ENCODE results near the gene MAMDC4.

GRCh38 chr9:136815422-136815782 lies 36.7 kb upstream of the MAMDC4 start:
- TF ChIP-seq CTCF (IDR thresholded peaks at IDR 0.05; ENCODE audit: low read length) (no peak), EZH2 (optimal IDR thresholded peaks at IDR 0.05; ENCODE audit: low read depth, low read length) (no peak), EZH2phosphoT487 (IDR thresholded peaks at IDR 0.05; ENCODE audit: low read length) (no peak)

Measured in MM.1S (cell line).